HG03354 (cell line): ENCODE data around the gene PPFIBP1.
"Not testable (repeated sequence)": the region's sequence is repeated elsewhere in the genome, so short reads cannot be mapped to it uniquely, and the experiment has no call there.

ENCODE experiments used
- ATAC-seq: cut with Tn5 transposase; IDR thresholded peaks from one replicate; pipeline ENCODE4 v1.9.1; 2021; ENCODE audit warnings: mild to moderate bottlenecking; ENCODE audit not compliant: unreplicated experiment, poor library complexity, severe bottlenecking

The PPFIBP1 gene

GRCh38 chr12:27733052-27733656 is 209.1 kb downstream of the PPFIBP1 start:
- ATAC-seq, result peak; percentile 78

- no peak for ATAC-seq
Observed at GRCh38 chr12:27733791-27734190, 209.8 kb downstream of the PPFIBP1 start.

GRCh38 chr12:27734321-27734720 is 210.3 kb downstream of the PPFIBP1 start:
- ATAC-seq, result not testable (repeated sequence)

- ATAC-seq, result no peak
Observed at GRCh38 chr12:27743601-27744000, 219.6 kb downstream of the PPFIBP1 start.
